NCI-H1105 treated with DMSO at 0.1 percent for 48 hours (cell line): ENCODE results near the gene BAIAP2L2.
A peak's percentile ranks its signal among the peaks of the same experiment; 100 is the strongest.

Experiments
- DNase-seq: peaks from one replicate; lab custom pipeline; 2025; lab: John Stamatoyannopoulos, UW

BAIAP2L2 gene

DNA sequence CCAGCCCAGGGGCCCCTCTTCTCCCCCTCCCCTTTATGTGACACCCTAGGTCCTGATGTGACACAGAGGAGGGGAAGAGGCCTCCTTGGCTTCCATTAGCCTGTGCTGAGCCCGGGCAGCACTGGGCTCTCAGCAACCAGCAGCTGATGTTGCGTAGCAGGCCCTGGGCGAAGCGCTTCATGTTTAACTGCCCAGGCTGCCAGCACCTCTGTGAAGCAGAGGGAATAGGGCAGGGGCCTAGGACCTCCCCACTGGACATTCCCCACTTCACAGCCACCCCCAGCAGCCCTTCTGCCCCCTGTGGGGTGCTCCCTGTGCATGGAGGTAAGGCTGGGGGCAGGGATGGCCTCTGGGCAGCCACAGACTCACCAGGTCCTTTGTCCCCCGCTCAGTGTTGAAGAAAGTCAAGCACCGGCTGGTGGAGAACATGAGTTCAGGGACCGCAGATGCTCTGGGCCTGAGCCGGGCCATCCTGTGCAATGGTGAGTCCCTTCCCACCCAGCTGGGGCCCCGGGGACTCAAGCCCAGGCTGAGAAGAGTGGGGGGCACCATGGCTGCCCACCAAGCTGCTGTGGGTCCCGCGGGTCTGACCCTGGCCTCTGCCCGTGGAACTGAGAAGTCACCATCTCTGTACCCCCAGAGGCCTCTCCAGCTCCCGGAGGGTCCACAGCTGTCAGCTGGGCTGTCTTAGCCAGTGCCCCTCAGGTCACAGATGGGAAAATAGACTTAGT is 41.7 kb downstream of the BAIAP2L2 start:
- no peak for DNase-seq

- DNase-seq: no peak
Observed at GRCh38 chr22:38067761-38068360, 42.6 kb downstream of the BAIAP2L2 start.

- DNase-seq: no peak
Observed at GRCh38 chr22:38067028-38067415, 43.5 kb downstream of the BAIAP2L2 start.

- no peak for DNase-seq
Observed at GRCh38 chr22:38066381-38067027, 44.0 kb downstream of the BAIAP2L2 start.

DNA sequence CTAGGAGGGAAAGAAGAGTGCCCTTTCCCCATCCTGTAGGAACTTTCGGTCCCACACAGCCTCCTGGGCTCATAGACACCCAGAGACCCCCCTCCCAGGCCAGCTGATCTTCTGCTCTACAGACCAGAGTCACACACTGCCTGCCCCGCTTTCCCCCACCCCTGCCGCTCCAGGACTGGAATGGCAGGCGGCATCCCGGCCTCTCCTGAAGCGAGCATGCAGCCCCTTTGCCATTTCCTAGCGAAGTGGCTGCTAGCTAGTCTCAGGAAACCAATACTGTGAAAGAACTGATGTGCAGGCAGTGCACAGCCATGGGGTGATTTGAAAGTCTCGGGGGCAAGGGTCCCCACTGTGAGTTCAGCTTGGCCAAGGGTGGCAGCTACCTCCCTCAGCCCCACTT is 44.9 kb downstream of the BAIAP2L2 start:
- no peak for DNase-seq

DNA sequence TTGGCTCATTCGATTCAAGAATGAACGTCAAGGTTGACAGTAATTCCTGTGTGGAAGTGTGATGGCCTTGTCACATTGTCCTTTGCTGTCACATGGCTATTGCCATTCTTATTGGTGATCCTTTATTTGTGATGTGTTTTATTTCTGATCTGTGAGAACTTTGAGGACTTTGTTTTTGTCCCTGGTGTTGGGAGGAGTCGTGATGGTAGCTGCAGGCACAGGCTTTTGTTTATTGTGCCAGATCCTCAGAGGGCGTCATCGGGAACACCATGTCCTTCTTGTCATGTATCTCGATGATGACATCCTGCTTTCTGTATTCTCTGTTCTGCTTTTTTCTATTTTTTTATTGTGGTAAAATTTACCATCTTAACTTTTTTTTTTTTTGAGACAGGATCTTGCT is 47.7 kb downstream of the BAIAP2L2 start:
- no peak for DNase-seq

DNA sequence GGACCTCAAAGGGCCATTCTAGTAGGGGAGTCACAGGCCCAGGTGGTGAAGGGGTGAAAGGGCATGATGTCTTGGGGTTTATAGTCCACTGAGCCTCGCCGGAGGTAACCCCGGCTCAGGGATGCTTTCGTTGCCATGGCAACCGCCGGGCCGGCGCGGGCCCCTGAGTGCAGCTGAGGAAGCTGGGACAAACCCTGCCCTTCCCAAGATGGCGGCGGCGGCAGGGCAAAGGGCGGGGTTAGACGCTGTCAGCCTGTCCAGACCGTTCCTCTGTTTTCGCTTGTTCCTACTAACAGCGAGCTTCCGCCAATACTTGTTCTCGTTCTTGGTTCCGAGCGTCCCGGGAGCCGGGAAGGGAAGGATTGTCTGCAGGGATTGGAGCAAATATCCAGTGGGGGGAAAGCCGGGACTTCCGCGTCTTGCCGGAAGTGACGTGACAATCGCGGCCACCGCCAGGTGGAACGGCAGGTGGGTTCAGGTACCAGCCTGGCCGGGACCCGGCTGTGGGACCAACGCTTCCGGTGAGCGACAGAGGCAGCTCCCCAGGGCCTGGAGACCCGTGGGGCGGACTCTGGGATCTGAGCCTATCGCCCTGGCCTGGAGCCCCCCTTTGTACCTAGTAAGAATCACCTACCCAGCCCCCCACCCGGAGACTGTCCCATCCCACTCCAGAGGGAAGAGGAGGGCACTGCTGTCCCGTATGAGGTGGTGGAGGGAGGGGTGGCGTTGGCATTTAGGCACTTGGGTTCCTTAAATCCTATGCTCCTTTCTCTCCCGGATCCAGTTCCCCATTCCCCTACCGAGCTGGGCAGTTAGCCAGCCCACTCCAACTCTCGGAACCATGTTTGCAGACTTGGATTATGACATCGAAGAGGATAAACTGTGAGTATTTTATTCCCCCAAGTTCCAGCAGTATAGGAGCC is 53.3 kb downstream of the BAIAP2L2 start, which contains the start of gene PICK1:
Gene PICK1, plus strand, starts transcription at position 436 of the 923 bp plus-strand sequence. Its CDS starts 406 bp downstream, at position 842.
- DNase-seq: peak; percentile 96

DNA sequence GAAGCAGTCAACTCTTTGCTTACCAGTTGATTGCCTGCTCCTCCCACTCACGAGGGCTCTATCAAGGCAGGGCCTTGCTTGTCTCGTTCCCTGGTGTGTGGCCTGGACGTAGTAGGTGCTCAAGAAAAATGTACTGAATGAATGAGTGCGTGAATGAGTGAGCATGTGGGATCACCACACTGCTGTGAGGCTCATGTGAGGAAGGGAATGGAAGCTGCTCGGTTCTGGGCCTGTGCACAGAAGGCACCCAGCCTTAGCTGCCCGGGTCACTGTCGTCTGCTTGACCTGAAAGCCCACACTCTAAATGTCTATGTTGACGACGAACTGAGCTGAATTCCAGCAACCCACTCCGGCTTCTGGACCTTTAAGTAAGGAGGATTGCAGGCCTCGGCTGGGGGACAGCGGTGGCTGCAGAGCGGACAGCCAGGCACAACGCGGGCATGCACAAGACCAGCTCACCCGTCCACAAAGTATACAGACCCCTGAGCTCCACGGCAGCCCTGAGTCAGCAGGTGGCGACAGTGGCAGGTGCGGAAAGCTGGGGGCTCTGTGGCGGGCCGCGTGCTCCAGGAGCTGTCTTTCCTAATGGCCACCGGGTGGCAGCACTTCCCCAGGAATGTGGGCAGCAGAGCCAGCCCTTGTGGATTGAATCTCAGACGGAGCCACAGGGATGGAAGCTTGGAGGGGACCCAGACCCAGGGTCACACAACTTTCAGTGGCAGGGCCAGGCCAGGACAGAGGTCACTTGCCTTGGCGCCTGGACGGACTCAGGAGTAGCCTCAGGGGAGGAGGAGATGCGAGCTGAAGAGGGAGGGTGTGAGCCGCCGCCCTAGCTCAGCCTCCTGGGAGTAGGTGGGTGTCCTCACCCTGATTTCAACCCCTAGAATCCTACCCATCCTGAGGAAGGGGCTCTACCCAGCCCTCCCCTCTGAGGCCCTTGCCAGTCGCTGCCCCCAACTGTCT is 58.3 kb downstream of the BAIAP2L2 start:
- peak; percentile 84 for DNase-seq

DNA sequence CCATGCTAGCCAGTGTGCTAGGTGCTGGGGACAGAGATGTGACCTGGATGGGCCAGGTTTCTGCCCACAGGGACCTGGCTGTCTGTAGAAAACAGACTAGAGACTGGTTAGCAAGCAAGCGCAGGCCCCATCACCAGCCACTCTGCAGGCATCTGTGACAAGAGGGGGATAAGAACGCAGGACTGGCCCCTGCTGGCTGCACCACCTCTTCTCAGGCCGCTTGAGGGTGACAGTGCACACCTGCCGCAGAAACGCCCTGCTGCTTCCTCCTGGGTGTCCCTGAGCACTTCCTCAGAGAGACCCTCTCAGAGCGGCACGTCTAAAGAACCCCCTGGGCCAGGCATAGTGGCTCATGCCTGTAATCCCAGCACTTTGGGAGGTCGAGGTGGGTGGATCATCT is 59.2 kb downstream of the BAIAP2L2 start:
- no peak for DNase-seq

DNA sequence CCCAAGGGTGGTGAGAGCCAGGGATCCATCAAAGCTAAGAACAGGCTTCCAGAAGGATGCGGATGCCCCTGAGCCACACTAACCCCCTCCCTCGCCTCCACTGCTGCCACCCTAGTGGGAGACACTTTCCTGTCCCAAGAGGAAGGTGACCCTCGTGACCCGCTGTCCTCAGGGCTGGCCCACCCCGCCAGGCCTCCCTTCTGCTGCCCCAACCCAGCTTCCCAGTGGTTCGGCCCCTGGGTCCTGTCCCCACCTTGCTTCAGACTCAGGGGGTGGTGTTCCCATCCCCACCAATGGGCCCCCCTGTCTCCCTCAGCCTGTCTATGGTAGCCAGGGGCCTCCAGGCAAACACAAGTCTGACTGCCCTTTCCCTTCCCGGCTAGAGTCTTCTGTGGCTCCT is 59.8 kb downstream of the BAIAP2L2 start:
- no peak for DNase-seq

- no peak for DNase-seq
Observed at GRCh38 chr22:38049812-38050619, 60.5 kb downstream of the BAIAP2L2 start.

GRCh38 chr22:38046070-38046748 is 64.3 kb downstream of the BAIAP2L2 start:
- DNase-seq: no peak

DNA sequence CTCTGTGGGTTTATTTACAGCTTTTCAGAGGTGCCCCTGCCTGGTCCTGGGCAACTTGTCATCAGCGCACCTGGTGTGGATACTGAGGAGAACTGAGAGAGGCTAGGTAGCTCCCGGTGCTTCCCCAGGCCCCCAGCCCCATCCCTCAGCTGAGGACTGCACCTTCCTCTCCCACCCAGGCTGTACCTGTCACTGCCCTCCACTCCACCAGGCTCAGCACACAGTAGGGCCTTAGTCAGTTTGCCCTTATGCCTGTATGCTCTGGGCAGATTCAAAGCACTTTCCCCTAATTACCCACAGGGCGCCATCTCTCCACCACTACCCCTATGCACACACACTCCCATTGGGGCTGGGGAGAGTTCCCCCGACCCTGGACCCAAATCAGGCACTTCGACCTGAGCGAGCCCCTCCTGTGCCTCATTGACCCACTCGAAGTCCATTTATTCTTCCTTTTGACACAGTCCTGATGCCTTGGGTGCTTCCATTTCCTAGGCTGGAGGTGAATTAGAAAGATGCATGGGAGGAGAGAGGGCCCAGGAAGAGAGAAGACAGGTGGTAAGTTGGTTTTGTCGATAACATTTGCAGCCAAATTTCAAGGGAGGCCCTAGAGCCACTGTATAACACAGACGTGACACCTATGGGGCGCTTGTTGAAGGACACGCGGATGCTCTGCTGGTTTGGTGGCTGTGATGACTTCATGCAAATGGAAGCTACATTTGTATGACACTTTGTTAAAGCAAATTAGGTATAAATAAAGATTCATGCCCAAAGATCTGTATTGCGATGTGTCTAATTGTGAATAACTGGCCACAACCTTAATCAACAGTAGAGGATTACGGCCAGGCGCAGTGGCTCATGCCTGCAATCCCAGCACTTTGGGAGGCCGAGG is 67.1 kb downstream of the BAIAP2L2 start:
- no peak for DNase-seq

DNA sequence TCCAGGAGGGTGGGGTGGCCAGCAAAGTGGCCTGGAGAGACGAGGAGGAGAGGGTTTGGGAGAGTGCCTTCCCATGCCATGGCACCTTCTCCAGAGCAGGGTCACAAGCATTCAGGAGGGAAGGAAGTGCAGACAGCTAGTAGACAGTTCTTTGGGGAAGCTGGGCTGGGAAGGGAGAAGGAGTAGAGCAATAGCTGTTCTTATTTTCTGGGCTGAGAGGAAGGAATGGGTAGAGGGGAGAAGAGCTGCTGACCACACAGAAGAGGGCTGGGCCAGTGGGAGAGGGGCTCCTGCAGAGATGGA is 68.0 kb downstream of the BAIAP2L2 start:
- DNase-seq: no peak

DNA sequence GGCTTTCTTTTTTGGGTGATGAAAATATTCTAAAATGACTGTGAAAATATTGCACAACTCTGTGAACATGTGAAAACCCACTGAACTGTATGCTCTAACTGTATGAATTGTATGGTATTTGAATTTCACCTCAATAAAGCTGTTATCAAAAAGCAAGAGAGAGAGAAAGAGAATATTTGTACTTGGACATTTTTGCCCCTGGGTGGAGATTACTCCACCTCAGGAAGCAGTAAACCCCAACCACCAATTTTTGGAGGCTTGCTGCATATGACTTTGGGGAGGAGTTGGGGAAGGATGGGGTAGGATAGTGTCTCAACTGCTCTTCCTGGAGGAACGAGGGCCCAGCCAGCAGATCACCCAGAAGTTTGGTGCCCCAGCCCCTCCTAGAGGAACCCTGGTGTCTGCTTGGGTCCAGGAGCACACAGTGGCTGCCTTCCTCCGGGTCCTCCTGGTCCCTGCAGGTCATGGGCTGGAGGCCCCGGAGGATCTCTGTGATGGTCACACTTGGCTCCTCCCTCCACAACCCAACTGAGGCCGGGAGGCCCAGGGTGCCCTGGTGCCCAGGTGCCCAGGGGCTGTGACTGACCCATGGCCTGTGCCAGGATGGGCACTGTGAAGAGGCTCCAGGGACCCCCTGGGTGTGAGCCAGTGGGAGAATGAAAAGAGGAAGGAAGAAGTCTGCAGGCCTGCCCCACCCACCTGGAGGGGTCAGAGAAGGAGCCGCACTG is 68.6 kb downstream of the BAIAP2L2 start:
- no peak for DNase-seq

DNA sequence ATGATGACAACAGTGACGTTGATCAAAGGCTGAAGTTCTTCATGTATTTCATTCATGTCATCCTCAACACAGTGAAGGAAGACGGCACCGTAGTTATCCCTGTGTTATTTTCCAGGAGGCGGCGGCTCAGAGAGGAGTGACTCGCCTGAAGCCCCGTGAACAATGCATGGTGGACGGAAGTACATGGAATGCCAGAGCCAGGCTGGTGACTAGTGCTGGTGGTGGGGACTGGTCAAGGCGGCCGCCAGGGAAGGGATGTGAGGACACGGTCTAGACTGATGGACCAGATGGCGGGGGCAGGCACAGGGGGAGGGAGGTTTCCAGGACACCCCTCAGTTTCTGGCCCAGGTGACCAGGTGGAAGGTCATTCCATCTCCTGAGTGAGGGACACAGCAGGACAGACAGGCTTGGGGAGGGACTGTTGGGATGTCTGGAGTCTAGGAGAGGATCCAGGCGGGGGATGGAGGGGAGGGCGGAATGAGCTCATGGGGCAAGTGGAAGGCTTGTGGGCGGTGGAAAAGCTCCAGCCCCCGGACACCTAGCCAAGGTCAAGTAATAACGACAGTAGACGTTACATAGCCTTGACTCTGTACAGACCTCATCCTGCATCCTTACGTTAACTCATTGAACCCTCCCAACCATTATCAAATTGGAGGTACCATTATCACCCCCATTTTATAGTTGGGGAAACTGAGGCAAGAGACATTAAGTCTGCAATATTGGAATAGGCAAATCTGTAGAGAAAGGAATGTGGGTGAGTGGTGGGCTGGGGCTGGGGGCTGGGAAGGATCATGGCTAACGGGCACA is 69.3 kb downstream of the BAIAP2L2 start:
- no peak for DNase-seq
